ENCODE results near the gene PLEKHA3.
"Not testable (repeated sequence)": the region's sequence is repeated elsewhere in the genome, so short reads cannot be mapped to it uniquely, and the experiment has no call there.

DNA sequence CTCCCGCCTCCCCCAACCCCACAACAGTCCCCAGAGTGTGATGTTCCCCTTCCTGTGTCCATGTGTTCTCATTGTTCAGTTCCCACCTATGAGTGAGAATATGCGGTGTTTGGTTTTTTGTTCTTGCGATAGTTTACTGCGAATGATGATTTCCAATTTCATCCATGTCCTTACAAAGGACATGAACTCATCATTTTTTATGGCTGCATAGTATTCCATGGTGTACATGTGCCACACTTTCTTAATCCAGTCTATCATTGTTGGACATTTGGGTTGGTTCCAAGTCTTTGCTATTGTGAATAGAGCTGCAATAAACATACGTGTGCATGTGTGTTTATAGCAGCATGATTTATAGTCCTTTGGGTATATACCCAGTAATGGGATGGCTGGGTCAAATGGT, 44.8 kb downstream of the PLEKHA3 start:
- TF ChIP-seq, protein P1, sequence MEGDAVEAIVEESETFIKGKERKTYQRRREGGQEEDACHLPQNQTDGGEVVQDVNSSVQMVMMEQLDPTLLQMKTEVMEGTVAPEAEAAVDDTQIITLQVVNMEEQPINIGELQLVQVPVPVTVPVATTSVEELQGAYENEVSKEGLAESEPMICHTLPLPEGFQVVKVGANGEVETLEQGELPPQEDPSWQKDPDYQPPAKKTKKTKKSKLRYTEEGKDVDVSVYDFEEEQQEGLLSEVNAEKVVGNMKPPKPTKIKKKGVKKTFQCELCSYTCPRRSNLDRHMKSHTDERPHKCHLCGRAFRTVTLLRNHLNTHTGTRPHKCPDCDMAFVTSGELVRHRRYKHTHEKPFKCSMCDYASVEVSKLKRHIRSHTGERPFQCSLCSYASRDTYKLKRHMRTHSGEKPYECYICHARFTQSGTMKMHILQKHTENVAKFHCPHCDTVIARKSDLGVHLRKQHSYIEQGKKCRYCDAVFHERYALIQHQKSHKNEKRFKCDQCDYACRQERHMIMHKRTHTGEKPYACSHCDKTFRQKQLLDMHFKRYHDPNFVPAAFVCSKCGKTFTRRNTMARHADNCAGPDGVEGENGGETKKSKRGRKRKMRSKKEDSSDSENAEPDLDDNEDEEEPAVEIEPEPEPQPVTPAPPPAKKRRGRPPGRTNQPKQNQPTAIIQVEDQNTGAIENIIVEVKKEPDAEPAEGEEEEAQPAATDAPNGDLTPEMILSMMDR (IDR thresholded peaks at IDR 0.05; ENCODE audit: low read length): not testable (repeated sequence)
- not testable (repeated sequence) for TF ChIP-seq EZH2 (IDR thresholded peaks at IDR 0.05; ENCODE audit: borderline replicate concordance, low read length)

All from OCI-LY1 (cell line).